Measurements from ENCODE around the gene CSRP1. TPM values are rescaled to one million over a fixed set of nuclear protein-coding genes. Genes with fewer than 3 reads are reported as not detected.

CSRP1 gene
- total RNA-seq, 1 donor from 2014 or later = 630 TPM

DNA sequence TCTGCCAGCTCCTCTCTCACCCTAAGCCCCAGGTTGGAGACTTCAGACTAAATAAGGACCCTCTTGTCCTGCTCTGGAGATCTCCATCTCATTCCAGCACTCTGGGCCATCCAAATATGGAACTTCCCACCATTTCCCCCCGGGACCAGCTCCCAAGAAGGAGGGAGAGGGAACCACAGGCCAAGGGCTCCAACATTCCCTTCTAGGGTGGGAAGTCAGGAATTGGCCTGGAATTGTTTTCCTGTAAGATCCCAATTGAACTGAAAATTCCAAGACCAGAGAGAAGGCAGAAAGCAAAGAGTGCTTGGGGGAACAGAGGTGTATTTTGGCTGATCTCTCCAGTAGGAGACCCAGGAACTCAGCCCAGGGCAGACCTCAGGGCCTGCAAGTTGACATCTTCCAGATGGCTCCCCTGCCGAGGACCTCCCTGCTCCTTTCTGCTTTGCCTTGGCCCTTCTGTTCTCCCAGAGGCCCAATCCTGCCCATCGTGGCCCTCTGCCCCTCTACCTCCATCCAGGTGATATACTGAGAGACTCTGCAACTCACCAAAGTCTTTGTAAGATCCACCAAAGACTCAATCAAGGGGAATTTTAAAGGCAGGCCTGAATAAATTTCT, 14.9 kb downstream of the CSRP1 start:
- TF ChIP-seq, protein P1, sequence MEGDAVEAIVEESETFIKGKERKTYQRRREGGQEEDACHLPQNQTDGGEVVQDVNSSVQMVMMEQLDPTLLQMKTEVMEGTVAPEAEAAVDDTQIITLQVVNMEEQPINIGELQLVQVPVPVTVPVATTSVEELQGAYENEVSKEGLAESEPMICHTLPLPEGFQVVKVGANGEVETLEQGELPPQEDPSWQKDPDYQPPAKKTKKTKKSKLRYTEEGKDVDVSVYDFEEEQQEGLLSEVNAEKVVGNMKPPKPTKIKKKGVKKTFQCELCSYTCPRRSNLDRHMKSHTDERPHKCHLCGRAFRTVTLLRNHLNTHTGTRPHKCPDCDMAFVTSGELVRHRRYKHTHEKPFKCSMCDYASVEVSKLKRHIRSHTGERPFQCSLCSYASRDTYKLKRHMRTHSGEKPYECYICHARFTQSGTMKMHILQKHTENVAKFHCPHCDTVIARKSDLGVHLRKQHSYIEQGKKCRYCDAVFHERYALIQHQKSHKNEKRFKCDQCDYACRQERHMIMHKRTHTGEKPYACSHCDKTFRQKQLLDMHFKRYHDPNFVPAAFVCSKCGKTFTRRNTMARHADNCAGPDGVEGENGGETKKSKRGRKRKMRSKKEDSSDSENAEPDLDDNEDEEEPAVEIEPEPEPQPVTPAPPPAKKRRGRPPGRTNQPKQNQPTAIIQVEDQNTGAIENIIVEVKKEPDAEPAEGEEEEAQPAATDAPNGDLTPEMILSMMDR (conservative IDR thresholded peaks at IDR 0.05; ENCODE audit: low read depth, low read length) = no peak
- no peak for DNase-seq (ENCODE audit: low read depth)
- no peak overlapping the region for H3K4me3 ChIP-seq (ENCODE audit: low read depth, low read length)

DNA sequence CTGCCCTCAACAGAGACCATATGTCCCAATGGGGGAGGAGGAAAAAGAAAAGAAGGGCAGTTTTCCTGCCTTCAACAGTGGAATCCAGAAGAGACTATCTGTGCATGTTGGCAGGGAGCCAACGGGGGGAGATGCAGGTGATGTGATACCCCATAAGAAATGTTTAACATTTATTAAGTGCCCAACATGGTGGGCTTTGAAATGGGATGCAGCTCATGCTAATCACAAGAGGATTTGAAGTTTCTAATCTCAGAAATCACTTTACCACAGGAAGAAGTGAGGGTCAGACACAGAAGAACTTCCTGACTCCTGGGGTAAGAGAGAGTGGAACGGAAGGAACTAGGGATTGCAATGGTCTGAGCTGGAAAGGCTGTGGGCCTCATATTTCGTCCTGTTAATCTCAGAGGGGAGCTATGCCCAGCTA, 16.2 kb downstream of the CSRP1 start:
- DNase-seq (ENCODE audit: low read depth) = no peak
- no peak overlapping the region for H3K4me3 ChIP-seq (ENCODE audit: low read depth, low read length)
- TF ChIP-seq, protein P1 (conservative IDR thresholded peaks at IDR 0.05; ENCODE audit: low read depth, low read length) = no peak

DNA sequence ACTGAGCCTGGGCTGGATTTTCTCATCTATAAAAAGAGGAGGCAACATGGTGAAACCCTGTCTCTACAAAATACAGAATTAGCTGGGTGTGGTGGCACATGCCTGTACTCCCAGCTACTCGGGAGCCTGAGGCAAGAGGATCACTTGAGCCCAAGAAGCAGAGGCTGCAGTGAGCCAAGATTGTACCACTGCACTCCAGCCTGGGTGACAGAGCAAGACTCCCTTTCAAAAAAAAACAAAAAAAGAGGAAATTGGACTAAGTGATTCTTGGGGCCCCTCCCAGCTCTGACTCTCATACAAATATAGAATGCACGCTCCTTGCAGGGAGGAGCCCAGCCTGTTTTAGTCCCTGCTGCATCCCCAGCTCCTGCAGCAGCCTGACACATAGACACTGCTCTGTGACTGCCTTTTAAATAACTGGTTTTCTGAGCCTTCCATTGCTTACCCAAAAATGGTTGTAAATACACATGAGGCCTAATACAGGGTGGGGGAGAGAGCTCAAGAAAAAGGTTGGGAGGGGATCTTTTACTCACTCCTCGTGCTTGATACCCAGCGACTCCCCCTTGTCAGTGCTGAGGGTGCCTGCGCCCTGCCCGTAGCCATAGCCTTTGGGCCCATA, 17.2 kb downstream of the CSRP1 start:
- DNase-seq (ENCODE audit: low read depth) = no peak
- TF ChIP-seq, protein P1 (conservative IDR thresholded peaks at IDR 0.05; ENCODE audit: low read depth, low read length) = no peak
- H3K4me3 ChIP-seq (ENCODE audit: low read depth, low read length) = no peak overlapping the region

DNA sequence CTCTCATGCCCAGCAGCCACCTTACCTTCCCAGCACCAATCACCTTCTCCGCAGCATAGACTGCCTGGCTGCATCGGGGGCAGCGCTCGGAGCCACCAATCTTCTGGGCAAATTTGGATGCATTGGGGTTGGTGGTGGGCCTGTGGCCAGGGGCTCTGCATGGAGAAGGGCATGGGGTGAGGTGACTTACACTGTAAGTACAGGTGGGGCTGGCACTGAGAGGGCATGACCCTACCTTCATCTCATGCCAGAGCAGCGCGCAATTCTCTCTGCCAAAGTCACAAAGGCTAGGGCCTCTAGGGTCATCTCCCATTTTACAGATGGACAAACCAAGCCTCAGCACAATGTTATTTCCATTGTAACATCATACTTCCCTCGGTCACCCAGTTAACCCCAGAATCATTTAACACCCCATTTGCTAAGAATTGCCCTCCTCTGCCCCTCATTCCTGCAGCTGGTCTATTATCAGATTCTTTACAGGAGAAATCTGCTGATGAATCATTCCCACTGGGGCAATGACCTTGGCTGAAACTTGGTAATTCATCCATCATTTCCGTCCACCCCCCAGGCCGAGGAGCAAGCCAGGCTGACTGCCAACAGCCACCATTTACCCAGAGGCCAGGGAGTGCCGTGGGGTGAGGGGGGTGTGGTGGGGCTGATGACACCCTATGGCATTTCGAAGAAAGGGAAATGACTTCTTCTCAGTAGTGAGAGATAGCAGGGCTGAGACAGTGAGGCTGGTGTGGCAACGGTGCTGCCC, 17.9 kb downstream of the CSRP1 start:
- peak; percentile 54 for DNase-seq (ENCODE audit: low read depth)
- no peak overlapping the region for H3K4me3 ChIP-seq (ENCODE audit: low read depth, low read length)
- TF ChIP-seq, protein P1 (conservative IDR thresholded peaks at IDR 0.05; ENCODE audit: low read depth, low read length) = no peak

DNA sequence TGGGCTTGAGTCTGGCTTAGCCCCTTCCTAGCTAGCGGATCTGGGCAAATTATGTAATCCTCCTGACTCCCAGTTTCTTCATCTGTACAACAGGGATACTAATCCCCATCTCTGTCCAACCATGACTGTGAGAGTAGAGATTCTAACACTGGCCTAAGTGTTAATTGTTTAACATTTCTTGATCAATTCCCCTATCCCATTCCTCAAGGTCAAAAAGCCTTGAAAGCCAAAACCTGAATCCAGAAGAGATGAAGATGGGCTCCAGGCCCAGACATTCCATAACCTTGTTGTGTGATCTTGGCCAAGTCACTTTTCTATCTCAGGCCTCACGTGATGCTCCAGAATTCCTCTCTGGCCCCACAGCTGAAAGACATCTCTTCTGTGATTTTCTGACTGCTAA, 19.2 kb downstream of the CSRP1 start:
- TF ChIP-seq, protein P1 (conservative IDR thresholded peaks at IDR 0.05; ENCODE audit: low read depth, low read length) = no peak

DNA sequence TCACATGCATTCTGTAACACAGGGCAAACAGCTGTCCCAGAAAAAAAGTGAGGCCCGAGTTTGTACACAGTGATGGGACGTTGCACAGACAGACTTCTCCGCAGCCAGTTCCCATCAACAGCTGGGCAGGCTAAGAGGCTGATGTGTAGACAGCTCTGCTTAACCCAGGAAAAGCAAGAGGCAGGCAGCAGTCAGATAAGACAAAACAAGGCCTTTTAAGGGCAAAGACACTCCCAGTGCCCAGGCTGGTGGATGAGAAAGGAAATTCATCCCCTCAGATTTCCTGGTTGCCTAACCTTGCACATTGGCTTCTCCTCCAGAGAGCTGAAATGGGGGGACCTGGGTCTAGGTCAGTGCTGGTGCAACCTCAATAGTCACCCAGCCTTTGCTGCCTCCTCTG, 20.7 kb downstream of the CSRP1 start:
- TF ChIP-seq, protein P1 (conservative IDR thresholded peaks at IDR 0.05; ENCODE audit: low read depth, low read length) = no peak
- no peak overlapping the region for H3K4me3 ChIP-seq (ENCODE audit: low read depth, low read length)
- no peak for DNase-seq (ENCODE audit: low read depth)

More for the DNA sequence above, 19.2 kb downstream of the CSRP1 start:
- H3K4me3 ChIP-seq (ENCODE audit: low read depth, low read length) = no peak overlapping the region
- DNase-seq (ENCODE audit: low read depth) = no peak

Measured in epithelial cell of proximal tubule (primary cell).